ENCODE measurements around the gene SOX6.
"Not testable (repeated sequence)": the region's sequence is repeated elsewhere in the genome, so short reads cannot be mapped to it uniquely, and the experiment has no call there.

SOX6 gene

GRCh38 chr11:16032974-16033373, 323.4 kb downstream of the SOX6 start:
- Histone ChIP-seq H3K9me3 (ENCODE audit: control insufficient read depth, insufficient read depth, low read length) (no peaks in the 10 kb centered on the region), H3K4me1 (ENCODE audit: insufficient read depth, low read length) (no peaks in the 10 kb centered on the region), H3K36me3 (ENCODE audit: insufficient read depth, low read length) (no peaks in the 10 kb centered on the region), H3K9ac (ENCODE audit: low read depth, low read length) (no peak overlapping the region)

- H3K9ac ChIP-seq (ENCODE audit: low read depth, low read length): no peak overlapping the region
- no peaks in the 10 kb centered on the region for H3K4me1 ChIP-seq (ENCODE audit: insufficient read depth, low read length)
- no peaks in the 10 kb centered on the region for H3K9me3 ChIP-seq (ENCODE audit: control insufficient read depth, insufficient read depth, low read length)
- no peaks in the 10 kb centered on the region for H3K36me3 ChIP-seq (ENCODE audit: insufficient read depth, low read length)
These were observed 325.1 kb downstream of the SOX6 start for GRCh38 chr11:16031210-16031609.

GRCh38 chr11:16030664-16031063, 325.7 kb downstream of the SOX6 start:
- H3K9me3 ChIP-seq (ENCODE audit: control insufficient read depth, insufficient read depth, low read length): no peaks in the 10 kb centered on the region
- no peaks in the 10 kb centered on the region for H3K4me1 ChIP-seq (ENCODE audit: insufficient read depth, low read length)
- no peaks in the 10 kb centered on the region for H3K36me3 ChIP-seq (ENCODE audit: insufficient read depth, low read length)
- H3K9ac ChIP-seq (ENCODE audit: low read depth, low read length): no peak overlapping the region

- H3K36me3 ChIP-seq (ENCODE audit: insufficient read depth, low read length); H3K4me1 ChIP-seq (ENCODE audit: insufficient read depth, low read length); H3K9me3 ChIP-seq (ENCODE audit: control insufficient read depth, insufficient read depth, low read length); H3K9ac ChIP-seq (ENCODE audit: low read depth, low read length): not testable (repeated sequence)
These were observed 327.2 kb downstream of the SOX6 start for GRCh38 chr11:16029151-16029550.

GRCh38 chr11:16028419-16028818, 327.9 kb downstream of the SOX6 start:
- Histone ChIP-seq H3K36me3 (ENCODE audit: insufficient read depth, low read length) (no peaks in the 10 kb centered on the region), H3K4me1 (ENCODE audit: insufficient read depth, low read length) (no peaks in the 10 kb centered on the region), H3K9me3 (ENCODE audit: control insufficient read depth, insufficient read depth, low read length) (no peaks in the 10 kb centered on the region), H3K9ac (ENCODE audit: low read depth, low read length) (no peak overlapping the region)

- Histone ChIP-seq H3K9ac (ENCODE audit: low read depth, low read length) (no peak overlapping the region), H3K36me3 (ENCODE audit: insufficient read depth, low read length) (no peaks in the 10 kb centered on the region), H3K4me1 (ENCODE audit: insufficient read depth, low read length) (no peaks in the 10 kb centered on the region), H3K9me3 (ENCODE audit: control insufficient read depth, insufficient read depth, low read length) (no peaks in the 10 kb centered on the region)
These were observed 328.7 kb downstream of the SOX6 start for GRCh38 chr11:16027621-16028020.

GRCh38 chr11:16026849-16027248, 329.5 kb downstream of the SOX6 start:
- H3K36me3 ChIP-seq (ENCODE audit: insufficient read depth, low read length): no peaks in the 10 kb centered on the region
- no peak overlapping the region for H3K9ac ChIP-seq (ENCODE audit: low read depth, low read length)
- H3K9me3 ChIP-seq (ENCODE audit: control insufficient read depth, insufficient read depth, low read length): no peaks in the 10 kb centered on the region
- H3K4me1 ChIP-seq (ENCODE audit: insufficient read depth, low read length): no peaks in the 10 kb centered on the region

- Histone ChIP-seq H3K4me1 (ENCODE audit: insufficient read depth, low read length) (no peaks in the 10 kb centered on the region), H3K36me3 (ENCODE audit: insufficient read depth, low read length) (no peaks in the 10 kb centered on the region), H3K9ac (ENCODE audit: low read depth, low read length) (no peak overlapping the region), H3K9me3 (ENCODE audit: control insufficient read depth, insufficient read depth, low read length) (no peaks in the 10 kb centered on the region)
These were observed 337.4 kb downstream of the SOX6 start for GRCh38 chr11:16018931-16019330.

GRCh38 chr11:16016468-16016829, 339.9 kb downstream of the SOX6 start:
- no peaks in the 10 kb centered on the region for H3K36me3 ChIP-seq (ENCODE audit: insufficient read depth, low read length)
- no peak overlapping the region for H3K9ac ChIP-seq (ENCODE audit: low read depth, low read length)
- no peaks in the 10 kb centered on the region for H3K9me3 ChIP-seq (ENCODE audit: control insufficient read depth, insufficient read depth, low read length)
- no peaks in the 10 kb centered on the region for H3K4me1 ChIP-seq (ENCODE audit: insufficient read depth, low read length)

GRCh38 chr11:16015741-16016467, 340.4 kb downstream of the SOX6 start:
- H3K9me3 ChIP-seq (ENCODE audit: control insufficient read depth, insufficient read depth, low read length): no peaks in the 10 kb centered on the region
- H3K36me3 ChIP-seq (ENCODE audit: insufficient read depth, low read length): no peaks in the 10 kb centered on the region
- H3K4me1 ChIP-seq (ENCODE audit: insufficient read depth, low read length): no peaks in the 10 kb centered on the region
- H3K9ac ChIP-seq (ENCODE audit: low read depth, low read length): no peak overlapping the region

- H3K36me3 ChIP-seq (ENCODE audit: insufficient read depth, low read length): no peaks in the 10 kb centered on the region
- no peak overlapping the region for H3K9ac ChIP-seq (ENCODE audit: low read depth, low read length)
- H3K4me1 ChIP-seq (ENCODE audit: insufficient read depth, low read length): no peaks in the 10 kb centered on the region
- H3K9me3 ChIP-seq (ENCODE audit: control insufficient read depth, insufficient read depth, low read length): no peaks in the 10 kb centered on the region
These were observed 342.6 kb downstream of the SOX6 start for GRCh38 chr11:16013649-16014275.

- no peaks in the 10 kb centered on the region for H3K36me3 ChIP-seq (ENCODE audit: insufficient read depth, low read length)
- no peaks in the 10 kb centered on the region for H3K9me3 ChIP-seq (ENCODE audit: control insufficient read depth, insufficient read depth, low read length)
- no peak overlapping the region for H3K9ac ChIP-seq (ENCODE audit: low read depth, low read length)
- H3K4me1 ChIP-seq (ENCODE audit: insufficient read depth, low read length): no peaks in the 10 kb centered on the region
These were observed 343.1 kb downstream of the SOX6 start for GRCh38 chr11:16013242-16013641.

GRCh38 chr11:16012125-16012751, 344.1 kb downstream of the SOX6 start:
- Histone ChIP-seq H3K9me3 (ENCODE audit: control insufficient read depth, insufficient read depth, low read length) (no peaks in the 10 kb centered on the region), H3K4me1 (ENCODE audit: insufficient read depth, low read length) (no peaks in the 10 kb centered on the region), H3K36me3 (ENCODE audit: insufficient read depth, low read length) (no peaks in the 10 kb centered on the region), H3K9ac (ENCODE audit: low read depth, low read length) (no peak overlapping the region)

GRCh38 chr11:16011396-16011795, 344.9 kb downstream of the SOX6 start:
- H3K4me1 ChIP-seq (ENCODE audit: insufficient read depth, low read length): no peaks in the 10 kb centered on the region
- H3K9me3 ChIP-seq (ENCODE audit: control insufficient read depth, insufficient read depth, low read length): no peaks in the 10 kb centered on the region
- H3K9ac ChIP-seq (ENCODE audit: low read depth, low read length): no peak overlapping the region
- H3K36me3 ChIP-seq (ENCODE audit: insufficient read depth, low read length): no peaks in the 10 kb centered on the region

- Histone ChIP-seq H3K9ac (ENCODE audit: low read depth, low read length) (no peak overlapping the region), H3K36me3 (ENCODE audit: insufficient read depth, low read length) (no peaks in the 10 kb centered on the region), H3K4me1 (ENCODE audit: insufficient read depth, low read length) (no peaks in the 10 kb centered on the region), H3K9me3 (ENCODE audit: control insufficient read depth, insufficient read depth, low read length) (no peaks in the 10 kb centered on the region)
These were observed 347.3 kb downstream of the SOX6 start for GRCh38 chr11:16009021-16009420.

All from ES-I3 (cell line).